Loucy (cell line): ENCODE measurements around the gene KLRC4.
"Not testable (repeated sequence)": the region's sequence is repeated elsewhere in the genome, so short reads cannot be mapped to it uniquely, and the experiment has no call there.

Source experiments
- H2AFZ ChIP-seq: fragments of 200-600 bp; sonication (generic); 2 replicates; pipeline ENCODE4 v1.6.0; 2016; ENCODE audit warnings: antibody characterized with exemption, mild to moderate bottlenecking, low read length, moderate library complexity
- H3F3A ChIP-seq: fragments of 200-600 bp; 2 replicates; pipeline ENCODE4 v1.6.0; 2016; ENCODE audit warnings: antibody characterized with exemption, low read depth, mild to moderate bottlenecking
- H3K27me3 ChIP-seq: fragments of 200-600 bp; sonication (generic); 2 replicates; pipeline ENCODE4 v1.6.1; 2014; ENCODE audit warnings: low read length, mild to moderate bottlenecking; ENCODE audit not compliant: insufficient read depth, poor library complexity, severe bottlenecking
- H3K36me3 ChIP-seq: fragments of 200-600 bp; sonication (generic); 2 replicates; pipeline ENCODE4 v1.6.1; 2016; ENCODE audit warnings: low read length; ENCODE audit not compliant: insufficient read depth
- H3K4me1 ChIP-seq: fragments of 200-600 bp; sonication (generic); 2 replicates; pipeline ENCODE4 v1.5.1; 2014; ENCODE audit warnings: low read length, mild to moderate bottlenecking; ENCODE audit not compliant: insufficient read depth, poor library complexity, severe bottlenecking
- H3K4me2 ChIP-seq: fragments of 200-600 bp; sonication (generic); 2 replicates; pipeline ENCODE4 v1.6.0; 2014; ENCODE audit warnings: antibody characterized with exemption, low read length, low read depth, mild to moderate bottlenecking; ENCODE audit not compliant: poor library complexity, severe bottlenecking
- H3K4me3 ChIP-seq: fragments of 200-600 bp; sonication (generic); 2 replicates; pipeline ENCODE4 v1.5.1; 2014; ENCODE audit warnings: low read length, mild to moderate bottlenecking, mixed read lengths; ENCODE audit not compliant: poor library complexity, severe bottlenecking
- H3K79me2 ChIP-seq: fragments of 200-600 bp; sonication (generic); 2 replicates; pipeline ENCODE4 v1.6.1; 2014; ENCODE audit warnings: low read length; ENCODE audit not compliant: insufficient read depth
- H3K9ac ChIP-seq: fragments of 200-600 bp; sonication (generic); 2 replicates; pipeline ENCODE4 v1.6.0; 2014; ENCODE audit warnings: mild to moderate bottlenecking, low read depth, low read length, moderate library complexity; ENCODE audit not compliant: poor library complexity, severe bottlenecking
- H3K9me2 ChIP-seq: fragments of 200-600 bp; sonication (generic); replicated peaks from 2 replicates; pipeline ENCODE4 v1.6.1; 2016; ENCODE audit warnings: low read depth, low read length, mixed read lengths
- H3K9me3 ChIP-seq: fragments of 200-600 bp; sonication (generic); 2 replicates; pipeline ENCODE4 v1.6.1; 2014; ENCODE audit warnings: mild to moderate bottlenecking, antibody characterized with exemption, low read length, low read depth; ENCODE audit not compliant: insufficient read depth
- H4K20me1 ChIP-seq: fragments of 200-600 bp; sonication (generic); 2 replicates; pipeline ENCODE4 v1.6.0; 2014; ENCODE audit warnings: antibody characterized with exemption, low read length, mild to moderate bottlenecking; ENCODE audit not compliant: insufficient read depth, poor library complexity, severe bottlenecking
- CTCF ChIP-seq: fragments of 200-600 bp; sonication (generic); conservative IDR thresholded peaks from 2 replicates; pipeline ENCODE4 v1.5.1; 2014; ENCODE audit warnings: mild to moderate bottlenecking, antibody characterized with exemption, low read length
- EZH2phosphoT487 ChIP-seq: fragments of 200-600 bp; IDR thresholded peaks from 2 replicates; pipeline ENCODE4 v1.6.1; 2018; ENCODE audit warnings: antibody characterized with exemption, mild to moderate bottlenecking, moderate library complexity, borderline replicate concordance

KLRC4 gene

GRCh38 chr12:10400829-10401228 lies 8.7 kb downstream of the KLRC4 start:
- Histone ChIP-seq H3K4me3 (no peak overlapping the region), H2AFZ (no peak overlapping the region; the same call in 1 of the 2 replicates), H3K4me1 (peaks cover 20% of the 10 kb centered on the region), H4K20me1 (no peaks in the 10 kb centered on the region), H3K9me3 (no peaks in the 10 kb centered on the region), H3K4me2 (peak overlapping the region; percentile 10), H3F3A (no peaks in the 10 kb centered on the region), H3K79me2 (no peaks in the 10 kb centered on the region), H3K36me3 (no peaks in the 10 kb centered on the region), H3K27me3 (no peaks in the 10 kb centered on the region), H3K9me2 (no peaks in the 10 kb centered on the region), H3K9ac (no peak overlapping the region)
- TF ChIP-seq EZH2phosphoT487 (no peak), CTCF (no peak)

DNA sequence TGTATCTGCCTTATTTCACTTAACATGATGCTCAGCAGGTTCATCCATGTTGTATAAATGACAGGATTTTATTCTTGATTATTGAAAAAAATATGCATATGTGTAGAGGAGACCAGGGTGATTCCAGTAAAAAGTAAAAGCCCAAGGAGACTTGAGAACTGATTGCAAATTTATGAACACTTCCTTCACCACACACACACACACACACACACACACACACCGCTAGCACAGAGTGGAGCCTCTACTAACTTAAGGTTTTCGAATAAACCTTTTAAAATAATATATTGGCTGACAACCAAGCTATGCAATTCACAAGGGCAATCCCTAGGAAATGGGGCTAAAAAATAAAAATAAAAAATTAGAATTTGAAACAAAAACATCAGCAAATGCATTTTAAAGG lies 11.4 kb downstream of the KLRC4 start:
- no peak overlapping the region for H3K4me3 ChIP-seq
- H3K4me2 ChIP-seq: peak overlapping the region; percentile 25
- peaks cover 36% of the 10 kb centered on the region for H3K4me1 ChIP-seq
- no peaks in the 10 kb centered on the region for H3K79me2 ChIP-seq
- no peak for TF ChIP-seq CTCF
- no peak for TF ChIP-seq EZH2phosphoT487
- H3K9me2 ChIP-seq: no peaks in the 10 kb centered on the region
- H3K36me3 ChIP-seq: no peaks in the 10 kb centered on the region
- no peaks in the 10 kb centered on the region for H3F3A ChIP-seq
- H4K20me1 ChIP-seq: no peaks in the 10 kb centered on the region
- no peak overlapping the region for H2AFZ ChIP-seq
- H3K27me3 ChIP-seq: no peaks in the 10 kb centered on the region
- no peaks in the 10 kb centered on the region for H3K9me3 ChIP-seq
- H3K9ac ChIP-seq: no peak overlapping the region

- no peaks in the 10 kb centered on the region for H3K9me3 ChIP-seq
- no peaks in the 10 kb centered on the region for H3K79me2 ChIP-seq
- TF ChIP-seq CTCF (no peak), EZH2phosphoT487 (no peak)
- H3K9ac ChIP-seq: no peak overlapping the region
- no peaks in the 10 kb centered on the region for H4K20me1 ChIP-seq
- no peak overlapping the region for H3K4me3 ChIP-seq
- H3K27me3 ChIP-seq: no peaks in the 10 kb centered on the region
- no peaks in the 10 kb centered on the region for H3F3A ChIP-seq
- H2AFZ ChIP-seq: no peak overlapping the region
- peaks cover 44% of the 10 kb centered on the region for H3K4me1 ChIP-seq
- H3K9me2 ChIP-seq: no peaks in the 10 kb centered on the region
- no peaks in the 10 kb centered on the region for H3K36me3 ChIP-seq
- H3K4me2 ChIP-seq: peak overlapping the region; percentile 25
Measured at GRCh38 chr12:10397296-10397695, 12.3 kb downstream of the KLRC4 start.

- H3K9ac ChIP-seq, H3K36me3 ChIP-seq, H2AFZ ChIP-seq, H3K79me2 ChIP-seq, H3K9me2 ChIP-seq, H3K27me3 ChIP-seq, H3F3A ChIP-seq, H4K20me1 ChIP-seq, H3K4me3 ChIP-seq, H3K9me3 ChIP-seq: not testable (repeated sequence)
- Histone ChIP-seq H3K4me2 (peak overlapping the region; percentile 53), H3K4me1 (peaks cover 54% of the 10 kb centered on the region)
Measured at GRCh38 chr12:10396176-10396575, 13.4 kb downstream of the KLRC4 start.
